Thyroid gland (tissue), 4 donors: ENCODE results near the gene DCLRE1A.

ENCODE experiments used
- POLR2A ChIP-seq, 2 donors: fragments of 450-650 bp; IDR thresholded peaks; one replicate each; pipeline ENCODE4 v1.6.1; 2017; ENCODE audit warnings: antibody characterized with exemption in 2 of 2, mild to moderate bottlenecking in 2 of 2, moderate library complexity in 1 of 2
- TF ChIP-seq, protein P1 (sequence below), 6 experiments: fragments of 200-600 bp in 3 of 6; fragments of 450-650 bp in 3 of 6; sonication (generic) in 3 of 6; IDR thresholded peaks; one replicate each; pipeline ENCODE4 v1.5.1; 2016 to 2019; ENCODE audit warnings: antibody characterized with exemption in 6 of 6, mild to moderate bottlenecking in 2 of 6, inconsistent platforms in 1 of 6, moderate library complexity in 1 of 6

DNA sequence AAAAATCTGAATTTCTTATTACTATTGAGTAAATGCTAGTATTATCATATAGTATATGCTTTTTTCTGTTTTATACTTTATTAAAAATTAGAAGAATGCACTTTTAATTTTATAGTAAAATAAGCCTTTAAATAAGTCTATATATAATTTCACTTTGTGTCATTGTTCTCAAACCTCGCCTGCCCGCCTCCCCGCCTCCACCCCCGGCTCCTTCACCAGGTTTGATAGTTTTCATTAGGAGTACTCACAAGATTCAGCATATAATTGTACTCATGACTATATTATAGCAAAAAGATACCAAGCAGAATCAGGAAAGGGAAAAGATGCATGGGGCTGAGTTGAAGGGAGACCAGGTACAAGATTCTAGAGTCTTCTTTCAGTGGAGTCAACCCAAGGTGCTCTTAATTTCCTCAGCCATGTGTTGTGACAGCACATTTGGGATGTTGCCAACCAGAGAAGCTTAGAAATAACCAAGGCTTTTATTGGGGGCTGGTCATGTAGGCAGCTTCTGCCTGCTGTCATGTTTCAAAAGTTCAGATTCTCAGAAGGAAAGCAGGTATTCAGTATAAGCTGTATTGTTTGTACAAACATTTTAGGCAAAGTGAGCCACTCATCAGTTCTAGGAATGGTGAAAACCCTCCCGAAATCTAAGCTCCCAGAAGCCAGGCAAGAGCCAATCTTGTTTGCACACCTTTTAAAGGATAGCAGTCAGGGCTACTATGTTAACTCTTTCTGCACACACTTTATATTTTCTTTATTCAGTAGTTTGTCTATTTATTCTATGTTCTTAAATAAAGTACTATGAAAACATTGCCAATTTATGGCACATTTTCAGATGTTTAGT lies 12.9 kb upstream of the DCLRE1A start:
- TF ChIP-seq, protein P1, sequence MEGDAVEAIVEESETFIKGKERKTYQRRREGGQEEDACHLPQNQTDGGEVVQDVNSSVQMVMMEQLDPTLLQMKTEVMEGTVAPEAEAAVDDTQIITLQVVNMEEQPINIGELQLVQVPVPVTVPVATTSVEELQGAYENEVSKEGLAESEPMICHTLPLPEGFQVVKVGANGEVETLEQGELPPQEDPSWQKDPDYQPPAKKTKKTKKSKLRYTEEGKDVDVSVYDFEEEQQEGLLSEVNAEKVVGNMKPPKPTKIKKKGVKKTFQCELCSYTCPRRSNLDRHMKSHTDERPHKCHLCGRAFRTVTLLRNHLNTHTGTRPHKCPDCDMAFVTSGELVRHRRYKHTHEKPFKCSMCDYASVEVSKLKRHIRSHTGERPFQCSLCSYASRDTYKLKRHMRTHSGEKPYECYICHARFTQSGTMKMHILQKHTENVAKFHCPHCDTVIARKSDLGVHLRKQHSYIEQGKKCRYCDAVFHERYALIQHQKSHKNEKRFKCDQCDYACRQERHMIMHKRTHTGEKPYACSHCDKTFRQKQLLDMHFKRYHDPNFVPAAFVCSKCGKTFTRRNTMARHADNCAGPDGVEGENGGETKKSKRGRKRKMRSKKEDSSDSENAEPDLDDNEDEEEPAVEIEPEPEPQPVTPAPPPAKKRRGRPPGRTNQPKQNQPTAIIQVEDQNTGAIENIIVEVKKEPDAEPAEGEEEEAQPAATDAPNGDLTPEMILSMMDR (IDR thresholded peaks at IDR 0.05) = no peak
- TF ChIP-seq POLR2A (IDR thresholded peaks at IDR 0.05) = no peak
